HG03342 (cell line): ENCODE results near the gene CHCHD3.

ENCODE experiments used
- ATAC-seq: cut with Tn5 transposase; IDR thresholded peaks from one replicate; pipeline ENCODE4 v1.9.1; 2021; ENCODE audit warnings: mild to moderate bottlenecking, moderate library complexity; ENCODE audit not compliant: unreplicated experiment

CHCHD3 gene

DNA sequence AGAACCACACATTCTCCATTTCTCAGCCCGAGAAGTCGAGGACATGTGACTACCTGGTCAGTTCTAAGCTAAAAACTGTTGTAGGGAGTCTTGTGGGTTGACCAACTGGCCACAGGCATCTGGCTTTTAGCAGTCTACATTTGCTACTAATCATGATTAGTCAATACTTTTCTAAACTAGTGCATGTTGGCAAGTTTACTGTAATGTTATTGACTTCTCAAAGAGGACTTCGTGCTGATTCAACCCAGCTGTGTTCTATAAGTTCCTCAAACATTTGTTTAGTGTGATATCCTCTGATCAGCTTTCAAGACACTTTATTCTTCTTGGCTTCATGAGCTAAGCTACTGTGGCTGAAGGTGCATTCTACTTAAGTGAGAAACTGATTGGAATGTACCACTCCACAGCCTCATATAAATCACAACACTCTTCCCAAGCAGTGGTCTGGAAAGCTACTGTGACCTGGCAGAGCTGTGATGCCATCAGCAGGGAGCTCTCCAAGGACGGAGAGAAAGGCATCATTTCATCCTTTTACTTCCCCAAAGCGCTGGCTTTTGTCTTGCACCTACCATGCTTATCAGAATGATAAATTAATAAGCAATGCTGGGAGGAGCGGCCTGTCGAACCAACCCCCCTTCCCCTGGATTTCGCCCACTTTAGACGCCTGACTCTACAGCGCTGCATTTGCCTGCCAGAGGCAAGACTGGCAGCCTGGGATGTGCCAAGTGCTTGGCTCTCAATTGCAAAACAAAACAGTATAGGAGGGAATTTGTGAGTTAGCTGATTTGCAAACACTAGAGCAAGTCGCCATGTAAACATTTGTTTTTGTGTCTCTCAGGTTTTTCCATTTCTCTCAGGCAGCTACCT, 298.9 kb downstream of the CHCHD3 start:
- ATAC-seq: no peak

DNA sequence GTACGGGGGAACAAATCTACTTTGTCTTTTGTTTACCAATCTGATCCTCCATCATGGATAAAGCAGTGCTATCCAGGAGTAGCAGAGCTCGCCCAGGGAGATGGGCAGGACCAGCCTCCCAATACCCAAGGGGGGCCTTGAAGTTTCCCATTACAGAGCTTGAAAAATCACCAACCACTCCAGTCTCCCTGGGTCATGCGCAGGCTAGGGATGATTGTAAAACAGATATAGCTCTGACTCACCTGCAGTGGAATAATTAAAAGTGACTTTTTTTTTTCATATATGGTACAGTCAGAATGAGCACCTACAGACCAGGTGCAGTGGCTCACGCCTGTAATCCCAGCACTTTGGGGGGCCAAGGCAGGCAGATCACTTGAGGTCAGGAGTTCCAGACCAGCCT, 301.1 kb downstream of the CHCHD3 start:
- no peak for ATAC-seq

DNA sequence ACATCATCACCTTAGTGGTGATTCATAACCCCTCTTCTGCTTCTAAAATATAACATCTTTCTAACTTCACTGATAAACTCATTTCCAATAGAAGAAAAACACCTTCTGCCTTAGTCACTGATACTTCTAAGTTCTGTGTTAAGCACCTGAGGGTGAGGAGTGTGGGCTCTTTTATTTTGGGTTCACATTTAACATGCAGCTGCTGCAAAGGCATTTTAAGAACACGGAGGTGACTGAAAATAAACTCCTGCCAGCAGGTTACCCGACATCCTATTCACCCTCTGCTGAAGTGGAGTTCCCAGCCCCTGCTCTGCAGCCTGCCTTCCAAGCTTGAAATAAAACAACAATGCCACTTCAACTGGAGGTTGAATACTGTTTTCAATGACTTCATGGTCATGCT, 302.7 kb downstream of the CHCHD3 start:
- no peak for ATAC-seq

DNA sequence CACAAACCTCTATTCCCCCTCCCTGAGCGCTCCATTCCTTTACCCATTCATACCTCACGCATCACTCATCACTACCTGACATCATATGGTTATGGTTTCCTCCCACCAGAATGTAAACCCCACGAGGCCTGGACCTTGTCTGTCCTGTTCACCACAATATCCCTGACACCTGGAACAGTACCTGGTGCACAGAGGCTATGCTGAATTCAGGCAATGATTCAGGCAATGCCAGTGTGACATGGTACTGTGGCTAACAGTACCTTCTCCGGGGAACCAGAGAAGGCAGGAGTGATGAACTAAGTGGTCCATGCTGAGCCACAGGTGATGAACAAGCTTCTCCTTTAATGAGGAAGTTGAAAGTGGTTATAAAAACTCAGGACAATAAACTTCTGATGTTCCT, 303.1 kb downstream of the CHCHD3 start:
- ATAC-seq: no peak

DNA sequence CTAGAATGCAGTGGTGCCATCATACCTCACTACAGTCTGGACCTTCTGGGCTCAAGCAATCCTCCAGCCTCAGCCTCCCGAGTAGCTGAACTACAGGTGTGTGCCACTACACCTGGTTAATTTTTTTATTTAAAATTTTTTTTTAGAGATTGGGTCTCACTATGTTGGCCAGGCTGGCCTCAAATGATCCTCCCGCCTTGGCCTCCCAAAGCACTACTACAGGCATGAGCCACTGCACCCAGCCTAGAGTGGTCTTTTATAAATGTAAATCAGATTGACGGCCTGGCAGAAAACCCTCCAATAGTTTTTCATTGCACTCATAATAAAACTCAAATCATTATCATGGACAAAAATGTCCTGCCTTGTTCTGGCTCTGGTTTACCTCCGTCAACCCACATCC, 303.9 kb downstream of the CHCHD3 start:
- no peak for ATAC-seq

DNA sequence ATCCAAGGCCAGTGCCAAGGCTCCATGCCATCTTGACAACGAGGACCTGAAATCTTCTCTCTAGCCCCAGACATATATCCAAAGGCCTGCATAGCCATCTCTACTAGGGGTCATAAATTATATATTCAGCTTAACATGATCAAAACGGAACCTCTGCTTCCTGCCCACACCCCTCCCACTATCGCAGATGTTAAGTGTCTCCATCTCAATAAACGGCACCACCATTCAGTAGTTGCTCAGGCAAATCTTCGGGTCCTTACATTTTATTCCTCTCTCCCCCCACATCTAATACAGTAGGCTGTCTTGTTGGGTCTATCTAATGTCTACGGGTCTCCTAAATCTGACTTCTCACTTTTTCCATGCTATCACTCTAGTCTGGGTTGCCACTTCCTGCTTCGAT, 304.5 kb downstream of the CHCHD3 start:
- ATAC-seq: no peak

DNA sequence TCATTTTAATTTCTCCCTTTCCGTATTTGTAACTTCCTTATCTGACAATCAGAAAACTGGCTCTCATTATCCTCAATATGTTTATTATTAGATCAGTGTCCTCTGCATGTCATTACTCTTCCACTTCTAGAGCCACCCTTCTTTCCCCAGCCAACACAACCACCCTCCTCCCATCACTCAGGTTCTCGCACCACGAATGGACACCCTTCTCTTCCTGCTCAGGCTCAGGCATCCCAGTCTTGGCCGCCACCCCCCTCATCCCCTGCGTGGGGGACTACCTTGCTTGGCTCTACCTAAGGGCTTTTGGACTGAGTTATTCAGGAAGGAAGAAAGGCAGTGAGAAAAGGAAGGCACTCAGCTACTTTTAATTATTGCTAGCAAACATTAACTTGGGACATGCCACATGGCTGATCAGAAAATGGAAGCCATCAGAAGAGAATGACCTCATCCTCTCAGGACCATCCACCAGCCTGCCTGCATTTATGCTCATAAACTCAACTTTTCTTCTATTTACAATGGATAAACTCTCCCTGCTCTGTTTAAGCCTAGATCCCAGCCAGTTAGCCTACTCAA, 305.8 kb downstream of the CHCHD3 start:
- no peak for ATAC-seq

DNA sequence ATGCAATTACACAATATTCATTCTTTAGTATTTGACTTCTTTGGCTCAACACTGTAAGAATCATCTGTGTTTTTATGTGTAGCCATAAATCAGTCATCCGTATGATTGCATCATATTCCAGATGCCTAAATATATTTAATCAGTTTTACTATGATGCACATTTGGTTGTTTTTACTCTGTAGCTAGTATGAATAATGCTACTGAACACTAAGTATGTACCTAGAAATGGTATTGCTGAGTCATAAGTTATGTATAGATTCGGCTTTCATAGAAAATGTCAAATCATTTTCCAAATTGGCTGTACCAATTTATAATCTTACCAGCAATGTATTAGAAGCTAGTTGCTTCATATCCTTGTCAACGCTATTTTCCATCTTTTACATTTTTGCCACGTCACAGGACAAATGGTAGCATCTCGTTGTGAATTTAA, 308.3 kb downstream of the CHCHD3 start:
- no peak for ATAC-seq

DNA sequence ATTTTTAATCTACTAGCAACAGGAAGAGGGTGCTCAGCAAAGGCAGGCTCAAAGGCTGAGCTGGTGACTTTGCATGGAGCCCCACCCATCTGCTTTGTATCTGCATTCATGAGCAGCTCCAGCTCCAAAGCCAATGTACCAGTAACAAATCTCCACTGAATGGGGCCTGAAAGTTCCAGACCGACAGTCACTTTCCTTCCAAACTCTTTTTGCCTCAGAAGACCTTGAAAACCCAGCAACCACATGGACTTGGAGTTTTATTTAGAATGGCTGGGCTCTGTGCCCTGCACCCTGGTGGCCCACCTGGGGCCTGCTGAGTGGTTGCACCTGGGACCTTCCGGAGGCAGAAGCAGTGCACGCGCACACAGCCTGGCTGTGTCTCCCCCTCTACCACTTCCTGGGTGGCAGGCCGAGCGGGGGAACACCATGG, 310.6 kb downstream of the CHCHD3 start:
- ATAC-seq: no peak

DNA sequence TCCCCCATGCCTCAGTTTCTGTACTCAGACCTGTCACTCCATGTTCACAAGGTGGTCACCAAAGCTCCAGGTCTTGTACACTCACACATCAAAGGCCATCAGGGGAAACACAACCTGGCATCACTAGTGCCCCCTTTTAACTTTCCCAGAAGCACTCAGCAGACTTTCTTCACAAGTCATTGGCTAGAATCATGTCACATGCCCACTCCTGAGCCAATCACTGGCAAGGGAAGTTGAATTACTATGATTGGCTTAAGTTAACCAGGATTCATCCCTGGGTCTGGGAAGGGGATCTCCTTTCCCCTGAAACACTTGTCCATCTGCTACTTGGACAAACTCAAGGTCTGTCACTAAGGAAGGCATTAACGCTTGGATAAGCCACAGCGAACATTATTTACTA, 311.8 kb downstream of the CHCHD3 start:
- no peak for ATAC-seq

DNA sequence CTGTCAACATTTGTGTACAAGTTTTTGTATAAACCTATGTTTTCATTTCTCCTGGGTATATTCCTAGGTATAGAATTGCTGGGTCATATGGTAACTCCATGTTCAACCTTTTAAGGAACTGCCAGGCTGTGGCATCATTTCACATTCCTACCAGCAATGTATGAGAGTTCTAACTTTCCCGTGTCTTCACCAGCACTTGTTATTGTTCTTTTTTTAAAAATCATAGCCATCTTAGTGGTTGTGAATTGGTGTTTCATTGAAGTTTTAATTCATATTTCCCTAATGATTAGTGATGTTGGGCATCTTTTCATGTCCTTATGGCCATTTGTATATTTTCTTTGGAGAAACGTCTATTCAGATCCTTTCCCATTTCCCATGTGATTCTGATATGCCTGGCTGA, 312.6 kb downstream of the CHCHD3 start:
- ATAC-seq: no peak

DNA sequence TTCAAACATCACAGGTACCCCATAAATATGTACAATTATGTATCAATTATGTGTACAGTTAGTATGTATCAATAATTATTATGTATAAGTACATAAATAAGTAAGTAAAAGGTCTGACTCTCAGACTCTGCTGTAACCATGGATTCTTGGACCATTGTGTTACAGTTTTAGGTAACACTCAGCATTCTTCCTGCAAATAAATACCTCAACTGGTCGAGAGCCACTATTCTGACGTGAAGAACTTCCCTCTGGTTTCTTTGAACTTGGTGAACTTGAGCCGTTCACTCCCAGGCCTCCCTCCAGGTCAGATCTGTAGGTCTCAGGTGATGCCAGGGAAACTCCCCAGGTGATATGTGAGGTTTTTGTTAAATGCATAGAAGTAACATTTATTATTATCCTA, 313.8 kb downstream of the CHCHD3 start:
- ATAC-seq: no peak

DNA sequence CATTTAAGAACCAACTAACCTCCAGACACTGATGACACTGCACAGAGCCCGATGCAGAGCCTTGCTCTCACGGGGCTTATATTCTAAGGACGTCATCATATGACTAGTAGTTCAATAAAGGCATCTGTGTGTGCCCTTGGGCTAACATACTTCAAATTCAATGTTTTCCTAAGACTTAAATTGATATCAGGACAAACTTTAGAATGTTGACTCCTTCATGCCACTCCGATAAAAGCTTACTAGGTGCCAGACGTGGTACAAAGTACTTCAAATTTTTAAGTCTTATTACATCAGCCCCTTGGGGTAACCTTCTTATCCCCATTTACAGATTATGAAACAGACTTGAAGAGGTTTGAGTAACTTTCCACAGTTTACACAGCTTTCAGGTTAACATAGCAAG, 314.5 kb downstream of the CHCHD3 start:
- no peak for ATAC-seq

DNA sequence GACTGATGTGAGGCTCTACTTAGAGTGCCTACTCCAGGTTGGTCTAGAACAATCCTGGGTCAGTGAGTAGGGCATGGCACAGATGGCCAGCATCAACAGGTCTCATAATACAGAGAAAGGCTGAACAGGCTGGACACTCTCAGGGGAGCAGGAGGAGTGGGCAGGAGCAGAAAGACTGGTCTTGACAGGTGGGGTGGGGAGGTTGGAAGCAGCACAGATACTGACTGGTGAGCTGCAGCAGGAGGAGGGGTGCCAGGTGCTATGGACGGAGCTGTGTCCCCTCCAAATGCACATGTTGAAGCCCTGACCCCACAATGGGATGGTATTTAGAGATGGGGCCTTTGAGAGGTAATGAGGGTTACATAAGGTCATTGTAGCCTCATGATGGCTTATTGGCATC, 315.2 kb downstream of the CHCHD3 start:
- ATAC-seq: no peak

DNA sequence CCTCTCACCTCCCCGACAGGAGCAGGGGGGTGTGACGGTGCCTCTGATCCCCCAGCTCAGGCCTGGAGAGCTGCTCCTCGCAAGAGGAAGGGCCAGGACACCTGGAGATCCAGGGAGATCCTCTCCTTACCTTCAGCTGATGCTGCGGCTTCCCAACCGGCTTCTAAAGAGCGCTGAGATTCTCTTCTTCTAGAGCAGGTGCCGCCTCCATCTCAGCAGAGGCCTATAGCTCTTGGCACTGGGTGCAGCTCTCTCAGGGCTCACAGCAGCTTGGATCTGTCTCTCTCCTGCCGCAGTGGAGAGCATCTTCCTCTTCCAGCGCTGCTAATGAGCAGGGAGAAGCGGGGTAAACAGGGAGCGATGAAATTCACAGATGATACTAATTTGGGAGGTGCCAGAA, 316.0 kb downstream of the CHCHD3 start:
- no peak for ATAC-seq

DNA sequence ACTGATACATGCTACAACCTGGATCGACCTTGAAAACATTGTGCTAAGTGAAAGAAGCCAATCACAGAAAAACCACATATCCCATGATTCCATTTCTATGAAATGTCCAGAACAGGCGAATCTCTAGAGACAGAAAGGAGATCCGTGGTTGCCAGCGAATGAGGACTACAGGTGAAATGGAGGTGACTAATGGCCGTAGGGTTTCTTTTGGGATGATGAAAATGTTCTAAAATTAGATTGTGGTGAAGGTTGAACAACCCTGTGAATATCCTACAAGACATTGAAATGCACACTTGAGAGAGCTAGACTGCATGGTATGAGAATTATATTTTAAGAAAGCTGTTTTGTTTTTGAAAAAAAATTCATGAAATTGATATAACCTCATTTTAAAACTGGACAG, 317.1 kb downstream of the CHCHD3 start:
- no peak for ATAC-seq

DNA sequence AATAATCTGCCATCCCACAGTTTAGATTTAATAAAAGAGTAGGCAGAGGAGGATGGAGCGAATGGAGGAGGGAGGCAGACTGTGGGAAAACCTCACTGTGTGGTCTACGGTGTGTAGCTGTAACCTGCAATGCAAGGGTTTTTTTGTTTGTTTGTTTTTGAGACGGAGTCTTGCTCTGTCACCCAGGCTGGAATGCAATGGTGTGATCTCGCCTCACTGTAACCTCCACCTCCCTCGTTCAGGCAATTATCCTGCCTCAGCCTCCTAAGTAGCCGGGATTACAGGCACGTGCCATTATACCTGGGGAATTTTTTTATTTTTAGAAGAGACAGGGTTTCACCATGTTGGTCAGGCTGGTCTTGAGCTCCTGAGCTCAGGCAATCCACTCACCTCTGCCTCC, 321.0 kb downstream of the CHCHD3 start:
- no peak for ATAC-seq

DNA sequence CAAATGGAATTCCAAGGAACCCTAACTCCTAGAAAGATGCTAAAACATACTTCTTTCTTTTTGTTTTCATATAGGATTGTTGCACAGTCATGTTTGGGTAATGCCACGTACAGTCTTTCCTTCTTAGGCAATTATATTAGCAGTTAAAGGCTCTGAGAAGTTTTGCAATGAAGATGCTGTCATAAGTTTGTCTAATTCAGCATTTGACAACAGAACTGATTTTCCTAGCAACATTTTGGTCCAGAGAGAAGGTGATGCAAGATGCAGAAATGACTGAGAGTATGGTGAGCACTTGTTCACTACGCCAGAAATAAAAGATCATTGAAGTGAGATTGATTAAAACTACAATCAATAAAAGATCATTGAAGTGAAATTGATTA, 321.7 kb downstream of the CHCHD3 start:
- ATAC-seq: no peak

DNA sequence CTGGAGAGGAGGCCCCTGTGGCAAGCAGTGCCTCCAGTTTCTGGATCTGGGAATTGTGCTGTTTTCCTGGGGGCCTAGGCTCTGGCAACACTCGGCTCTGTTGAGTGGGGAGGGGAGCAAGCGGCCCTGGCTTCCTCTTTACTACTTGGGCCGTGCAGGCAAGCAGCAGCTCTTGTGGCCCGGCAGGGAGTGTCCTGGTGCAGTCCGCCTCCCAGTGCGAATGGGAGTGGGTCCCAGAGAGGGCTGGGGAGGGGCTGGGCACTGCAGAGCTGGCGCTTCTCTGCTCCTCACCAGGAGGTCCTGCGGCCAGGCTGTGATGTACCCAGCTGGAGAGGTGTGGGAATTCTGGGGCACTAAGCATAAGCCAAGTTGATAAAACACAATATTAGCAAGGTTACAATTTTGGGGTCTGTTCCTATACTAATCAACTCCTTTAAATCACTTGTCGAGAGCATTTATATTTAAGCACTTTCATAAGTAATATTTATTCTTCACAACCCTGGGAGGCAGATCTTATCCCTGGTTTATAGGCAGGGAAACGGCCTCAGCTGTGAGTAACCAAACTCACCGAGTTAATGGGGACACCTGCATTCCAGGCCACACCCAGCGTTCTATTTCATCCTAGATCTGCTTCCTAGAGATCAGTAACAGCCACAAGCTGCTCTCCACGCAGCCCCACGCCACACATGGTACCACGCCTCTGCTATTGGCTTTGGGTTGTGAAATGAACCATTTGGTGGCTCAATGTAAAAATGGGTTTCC, 322.2 kb downstream of the CHCHD3 start:
- ATAC-seq: no peak

DNA sequence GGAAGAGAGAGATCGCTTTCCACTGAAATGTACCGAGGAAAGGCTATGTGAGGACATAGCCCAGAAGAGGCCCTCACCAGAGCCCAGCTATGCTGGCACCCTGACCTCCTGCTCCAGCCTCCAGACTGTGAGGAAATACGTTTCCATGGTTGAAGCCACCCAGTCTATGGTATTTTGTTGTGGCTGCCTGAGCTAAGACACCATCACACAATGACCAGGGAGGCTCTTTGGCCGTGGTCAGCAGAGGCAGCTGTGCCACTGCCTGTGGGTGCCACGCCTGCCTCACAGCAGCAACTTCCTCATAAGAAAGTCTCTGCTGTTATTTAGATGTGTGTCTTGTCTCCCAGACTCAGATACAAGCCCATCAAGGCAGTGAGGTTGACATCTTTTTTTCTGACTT, 322.9 kb downstream of the CHCHD3 start:
- ATAC-seq: no peak

DNA sequence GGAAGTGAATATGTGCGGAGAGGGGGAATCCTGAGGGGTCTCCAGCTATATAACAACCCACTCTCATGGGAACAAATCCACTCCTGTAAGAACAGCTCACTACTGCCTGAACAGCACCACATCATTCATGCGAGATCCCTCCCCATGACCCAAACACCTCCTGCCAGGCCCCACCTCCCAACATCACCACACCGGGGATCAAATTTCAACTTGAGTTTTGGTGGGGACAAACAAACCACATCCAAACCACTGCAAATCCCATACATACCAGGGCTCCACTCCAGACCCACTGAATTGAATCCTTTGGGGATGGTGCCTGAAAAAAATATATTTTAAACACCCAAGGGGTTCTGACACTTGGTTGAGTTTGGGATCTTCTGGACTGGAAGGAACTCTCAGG, 324.1 kb downstream of the CHCHD3 start:
- ATAC-seq: no peak

DNA sequence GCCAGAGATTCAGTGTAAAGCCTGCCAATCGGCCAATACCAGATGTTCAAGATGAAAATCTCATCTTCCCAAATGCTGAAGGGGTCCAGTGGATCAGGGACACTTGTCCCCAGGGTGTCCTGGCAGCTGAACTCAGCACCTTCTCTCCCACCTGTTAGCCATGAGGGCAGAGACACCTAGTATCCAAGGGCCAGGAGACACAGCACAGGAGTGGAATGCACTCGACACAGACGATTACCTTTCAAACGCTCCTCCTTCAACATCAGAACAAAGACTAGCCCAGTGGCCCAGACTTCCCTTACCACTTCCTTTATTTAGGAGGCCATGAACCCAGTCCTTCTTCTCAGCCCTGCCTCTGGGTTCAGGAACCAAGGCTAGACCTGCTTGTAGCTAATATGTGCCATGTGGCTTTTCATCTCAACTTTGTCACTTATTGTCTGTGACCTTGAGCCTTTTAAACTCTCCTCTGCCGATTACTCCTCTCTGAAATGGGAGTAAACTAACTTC, 325.4 kb downstream of the CHCHD3 start:
- ATAC-seq: no peak
